Activated gamma-delta T cell treated with anti-CD3 and anti-CD28 coated beads, Interleukin-2, amount 50 U/mL, for 16 hours (primary cell): ENCODE data around the gene PDX1.

ENCODE experiments used
- DNase-seq: peaks from one replicate; pipeline ENCODE4 v3.0.0-alpha.2; 2020; ENCODE audit warnings: low read depth

Gene PDX1

GRCh38 chr13:27922883-27923612 lies 3.2 kb downstream of the PDX1 start:
- no peak for DNase-seq

GRCh38 chr13:27923794-27924528 lies 4.2 kb downstream of the PDX1 start:
- no peak for DNase-seq

GRCh38 chr13:27924529-27925141 lies 4.8 kb downstream of the PDX1 start:
- DNase-seq, result no peak

- DNase-seq, result no peak
These were observed 5.6 kb downstream of the PDX1 start for GRCh38 chr13:27925220-27925991.

GRCh38 chr13:27926644-27927434 lies 7.0 kb downstream of the PDX1 start:
- DNase-seq, result no peak

- DNase-seq, result no peak
These were observed 7.9 kb downstream of the PDX1 start for GRCh38 chr13:27927444-27928352.

GRCh38 chr13:27928353-27928804 lies 8.6 kb downstream of the PDX1 start:
- DNase-seq, result no peak

- DNase-seq, result no peak
These were observed 9.3 kb downstream of the PDX1 start for GRCh38 chr13:27928805-27929753.

GRCh38 chr13:27929868-27930267 lies 10.1 kb downstream of the PDX1 start:
- no peak for DNase-seq

- DNase-seq, result no peak
These were observed 13.3 kb downstream of the PDX1 start for GRCh38 chr13:27933118-27933517.

- no peak for DNase-seq
These were observed 14.0 kb downstream of the PDX1 start for GRCh38 chr13:27933580-27934328.

- no peak for DNase-seq
These were observed 23.2 kb downstream of the PDX1 start for GRCh38 chr13:27942972-27943371.

- DNase-seq, result no peak
These were observed 33.3 kb downstream of the PDX1 start for GRCh38 chr13:27952876-27953675.

GRCh38 chr13:27953676-27954405 lies 34.0 kb downstream of the PDX1 start:
- peak; percentile 26 for DNase-seq

- DNase-seq, result no peak
These were observed 34.6 kb downstream of the PDX1 start for GRCh38 chr13:27954406-27954851.

GRCh38 chr13:27955014-27955591 lies 35.3 kb downstream of the PDX1 start:
- no peak for DNase-seq
